Keratinocyte (primary cell): ENCODE measurements around the gene MIA2. TPM values are rescaled to one million over a fixed set of nuclear protein-coding genes. Genes with fewer than 3 reads are reported as not detected.

Experiments used
- DNase-seq: peaks from one replicate; pipeline ENCODE4 v3.0.0-alpha.2; 2011; ENCODE audit warnings: low read depth, missing footprints, low spot score
- FAIRE-seq: peaks from 2 replicates; lab custom pipeline; 2011; peaks lifted over from hg19 to GRCh38; lab: Jason Lieb, UNC
- H2AFZ ChIP-seq: 2 replicates; pipeline ENCODE4 v1.6.0; 2012; ENCODE audit warnings: low read length, control low read depth, inconsistent platforms; ENCODE audit not compliant: control insufficient read depth
- H3K27ac ChIP-seq: 2 replicates; pipeline ENCODE4 v1.5.1; 2011; ENCODE audit warnings: low read length; ENCODE audit not compliant: control insufficient read depth, insufficient read depth
- H3K27me3 ChIP-seq: 3 replicates; pipeline ENCODE4 v1.6.0; 2011; ENCODE audit warnings: low read length; ENCODE audit not compliant: control insufficient read depth, insufficient read depth; ENCODE audit errors: extremely low read depth
- H3K36me3 ChIP-seq, 2 experiments: 2 replicates in 1 of 2; 3 replicates in 1 of 2; pipeline ENCODE4 v1.5.1; 2011; ENCODE audit warnings: low read length in 2 of 2, mild to moderate bottlenecking in 1 of 2; ENCODE audit not compliant: control insufficient read depth in 2 of 2, insufficient read depth in 2 of 2; ENCODE audit errors: extremely low read depth in 1 of 2
- H3K4me1 ChIP-seq: 3 replicates; pipeline ENCODE4 v1.5.1; 2011; ENCODE audit warnings: low read length; ENCODE audit not compliant: control insufficient read depth, insufficient read depth; ENCODE audit errors: extremely low read depth
- H3K4me2 ChIP-seq: 3 replicates; pipeline ENCODE4 v1.6.0; 2011; ENCODE audit warnings: low read depth, low read length; ENCODE audit not compliant: control insufficient read depth, insufficient read depth; ENCODE audit errors: extremely low read depth
- H3K4me3 ChIP-seq, 3 experiments: fragments of 200-600 bp in 1 of 3; sonication (generic) in 1 of 3; 2 replicates in 2 of 3; 3 replicates in 1 of 3; pipeline ENCODE4 v1.5.1; 2011 to 2016; ENCODE audit warnings: low read length in 3 of 3, mild to moderate bottlenecking in 3 of 3, control low read depth in 2 of 3, inconsistent platforms in 1 of 3, low read depth in 1 of 3, mixed read lengths in 1 of 3, mixed run types in 1 of 3, moderate library complexity in 1 of 3; ENCODE audit not compliant: control insufficient read depth in 2 of 3, insufficient read depth in 2 of 3; ENCODE audit errors: extremely low read depth in 1 of 3
- H3K79me2 ChIP-seq: 2 replicates; pipeline ENCODE4 v1.6.0; 2012; ENCODE audit warnings: low read length; ENCODE audit not compliant: control insufficient read depth, insufficient read depth
- H3K9ac ChIP-seq: 3 replicates; pipeline ENCODE4 v1.6.0; 2011; ENCODE audit warnings: low read length; ENCODE audit not compliant: control insufficient read depth, insufficient read depth; ENCODE audit errors: extremely low read depth
- H3K9me1 ChIP-seq: 3 replicates; pipeline ENCODE4 v1.6.0; 2011; ENCODE audit warnings: low read length; ENCODE audit not compliant: control insufficient read depth, insufficient read depth; ENCODE audit errors: extremely low read depth
- H3K9me3 ChIP-seq: 2 replicates; pipeline ENCODE4 v1.5.1; 2012; ENCODE audit warnings: low read depth, low read length; ENCODE audit not compliant: control insufficient read depth
- H4K20me1 ChIP-seq: 3 replicates; pipeline ENCODE4 v1.6.0; 2011; ENCODE audit warnings: low read length; ENCODE audit not compliant: control insufficient read depth, insufficient read depth; ENCODE audit errors: extremely low read depth
- EZH2 ChIP-seq: IDR thresholded peaks from one replicate; pipeline ENCODE4 v1.6.1; 2012; ENCODE audit warnings: inconsistent platforms, mild to moderate bottlenecking, low read length, moderate library complexity
- dilution Hi-C: fragments of 300-500 bp; cut with MboI; formaldehyde crosslinking; loops from one replicate; pipeline ENCODE4 v1.7.0; 2020; ENCODE audit warnings: low sequenced_read_pairs; ENCODE audit not compliant: extremely low pct_ligation_motif_present
- polyA plus RNA-seq, 5 experiments: library from polyadenylated mRNA; depleted of rRNA in 3 of 5; stranded (reverse) in 3 of 5; stranded (forward) in 1 of 5; unstranded in 1 of 5; fragments of >200 nt; gene quantifications; 1 replicate in 1 of 5; 2 replicates in 3 of 5; 3 replicates in 1 of 5; pipeline versions ENCODE4 v1.2.1 to v1.2.3, GENCODE V29; 2011 to 2012; ENCODE audit warnings: missing spikeins in 2 of 5, low read depth in 1 of 5, low replicate concordance in 1 of 5
- TF ChIP-seq, protein P1 (sequence below), 3 experiments: IDR thresholded peaks in 1 of 3; conservative IDR thresholded peaks in 1 of 3; optimal IDR thresholded peaks in 1 of 3; 2 replicates in 2 of 3; 3 replicates in 1 of 3; pipeline versions ENCODE3 to v1.5.1; 2011; ENCODE audit warnings: low read length in 3 of 3, mild to moderate bottlenecking in 3 of 3, moderate library complexity in 2 of 3, control low read depth in 1 of 3, inconsistent platforms in 1 of 3; ENCODE audit not compliant: insufficient read depth in 2 of 3; ENCODE audit errors: extremely low read depth in 1 of 3

MIA2 gene
- polyA plus RNA-seq, 1 donor (not counting 4 experiments of a cell fraction or from before 2014, with no cell fraction given), result 21.9 TPM

DNA sequence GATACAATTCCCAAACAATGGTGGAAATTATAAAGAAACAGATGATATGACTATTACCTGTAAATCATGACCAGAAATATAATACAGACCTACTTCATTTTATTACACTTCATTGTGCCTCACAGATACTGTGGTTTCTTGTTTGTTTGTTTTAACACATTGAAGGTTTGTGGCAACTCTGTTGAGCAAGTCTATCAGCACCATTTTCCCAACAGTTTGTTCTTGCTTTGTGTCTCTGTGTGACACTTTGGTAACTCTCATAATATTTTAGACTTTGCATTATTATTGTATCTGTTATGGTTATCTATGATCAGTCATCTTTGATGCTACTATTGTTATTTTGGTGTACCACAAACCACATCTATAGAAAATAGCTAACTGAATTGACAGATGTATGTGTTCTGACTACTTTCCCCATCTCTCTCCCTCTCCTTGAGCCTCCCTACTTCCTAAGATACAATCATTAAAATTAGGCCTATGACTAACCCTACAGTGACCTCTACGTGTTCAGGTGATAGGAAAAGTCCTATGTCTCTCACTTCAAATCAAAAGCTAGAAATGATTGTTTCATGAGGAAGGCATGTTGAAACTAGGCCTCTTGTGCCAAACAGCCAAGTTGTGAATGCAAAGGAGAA is 149.4 kb downstream of the MIA2 start:
- FAIRE-seq, result no peak
- H4K20me1 ChIP-seq, result no peaks in the 10 kb centered on the region
- TF ChIP-seq, protein P1, sequence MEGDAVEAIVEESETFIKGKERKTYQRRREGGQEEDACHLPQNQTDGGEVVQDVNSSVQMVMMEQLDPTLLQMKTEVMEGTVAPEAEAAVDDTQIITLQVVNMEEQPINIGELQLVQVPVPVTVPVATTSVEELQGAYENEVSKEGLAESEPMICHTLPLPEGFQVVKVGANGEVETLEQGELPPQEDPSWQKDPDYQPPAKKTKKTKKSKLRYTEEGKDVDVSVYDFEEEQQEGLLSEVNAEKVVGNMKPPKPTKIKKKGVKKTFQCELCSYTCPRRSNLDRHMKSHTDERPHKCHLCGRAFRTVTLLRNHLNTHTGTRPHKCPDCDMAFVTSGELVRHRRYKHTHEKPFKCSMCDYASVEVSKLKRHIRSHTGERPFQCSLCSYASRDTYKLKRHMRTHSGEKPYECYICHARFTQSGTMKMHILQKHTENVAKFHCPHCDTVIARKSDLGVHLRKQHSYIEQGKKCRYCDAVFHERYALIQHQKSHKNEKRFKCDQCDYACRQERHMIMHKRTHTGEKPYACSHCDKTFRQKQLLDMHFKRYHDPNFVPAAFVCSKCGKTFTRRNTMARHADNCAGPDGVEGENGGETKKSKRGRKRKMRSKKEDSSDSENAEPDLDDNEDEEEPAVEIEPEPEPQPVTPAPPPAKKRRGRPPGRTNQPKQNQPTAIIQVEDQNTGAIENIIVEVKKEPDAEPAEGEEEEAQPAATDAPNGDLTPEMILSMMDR (optimal IDR thresholded peaks at IDR 0.05 in 1 of 3, IDR thresholded peaks at IDR 0.05 in 1 of 3, conservative IDR thresholded peaks at IDR 0.05 in 1 of 3; ENCODE audit: extremely low read depth in 1 of 3, insufficient read depth in 2 of 3, low read length in 3 of 3), result no peak
- no peak for TF ChIP-seq EZH2

DNA sequence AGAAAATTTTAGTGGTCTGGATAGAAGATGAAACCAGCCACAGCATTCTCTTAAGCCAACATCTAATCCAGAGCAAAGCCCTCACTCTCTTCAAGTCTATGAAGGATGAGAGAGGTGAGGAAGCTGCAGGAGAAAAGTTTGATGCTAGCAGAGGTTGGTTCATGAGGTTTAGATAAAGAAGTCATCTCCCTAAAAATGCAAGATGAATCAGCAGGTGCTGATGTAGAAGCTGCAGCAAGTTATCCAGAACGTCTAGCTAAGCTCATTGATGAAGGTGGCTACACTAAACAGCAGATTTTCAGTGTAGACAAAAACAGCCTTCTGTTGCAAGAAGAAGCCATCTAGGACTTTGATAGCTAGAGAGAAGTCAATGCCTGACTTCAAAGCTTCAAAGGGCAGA is 150.0 kb downstream of the MIA2 start:
- DNase-seq (no peak), FAIRE-seq (no peak)
- H3K4me1 ChIP-seq, result no peaks in the 10 kb centered on the region
- no peaks in the 10 kb centered on the region for H3K79me2 ChIP-seq
- no peak overlapping the region for H3K27ac ChIP-seq
- no peak overlapping the region for H2AFZ ChIP-seq
- H3K9me1 ChIP-seq, result no peaks in the 10 kb centered on the region
- dilution Hi-C loops, result no loop called here
- no peaks in the 10 kb centered on the region for H3K27me3 ChIP-seq
- no peak overlapping the region for H3K4me3 ChIP-seq
- no peaks in the 10 kb centered on the region for H3K9me3 ChIP-seq
- no peaks in the 10 kb centered on the region for H3K36me3 ChIP-seq
- TF ChIP-seq, protein P1 (optimal IDR thresholded peaks at IDR 0.05 in 1 of 3, IDR thresholded peaks at IDR 0.05 in 1 of 3, conservative IDR thresholded peaks at IDR 0.05 in 1 of 3; ENCODE audit: extremely low read depth in 1 of 3, insufficient read depth in 2 of 3, low read length in 3 of 3), result no peak
- TF ChIP-seq EZH2, result no peak
- H3K4me2 ChIP-seq, result no peak overlapping the region
- H3K9ac ChIP-seq, result no peak overlapping the region
- no peaks in the 10 kb centered on the region for H4K20me1 ChIP-seq

More for the DNA sequence above, 149.4 kb downstream of the MIA2 start:
- H3K9me1 ChIP-seq, result no peaks in the 10 kb centered on the region
- dilution Hi-C loops, result no loop called here
- no peak for DNase-seq
- H3K9me3 ChIP-seq, result no peaks in the 10 kb centered on the region
- no peaks in the 10 kb centered on the region for H3K27me3 ChIP-seq
- no peak overlapping the region for H3K4me3 ChIP-seq
- no peaks in the 10 kb centered on the region for H3K36me3 ChIP-seq
- H3K27ac ChIP-seq, result no peak overlapping the region
- H2AFZ ChIP-seq, result no peak overlapping the region
- H3K9ac ChIP-seq, result no peak overlapping the region
- H3K4me1 ChIP-seq, result no peaks in the 10 kb centered on the region
- H3K4me2 ChIP-seq, result no peak overlapping the region
- no peaks in the 10 kb centered on the region for H3K79me2 ChIP-seq
